Left ventricle myocardium superior (tissue), 1 donor: Measurements from ENCODE around the gene SSPN. TPM values are rescaled to one million over a fixed set of nuclear protein-coding genes. Genes with fewer than 3 reads are reported as not detected.
"Not testable (repeated sequence)": the region's sequence is repeated elsewhere in the genome, so short reads cannot be mapped to it uniquely, and the experiment has no call there.

Source experiments
- ATAC-seq: fragments of 200-7000 bp; cut with Tn5 transposase; one replicate; pipeline ENCODE4 v1.9.1; 2020; ENCODE audit warnings: mild to moderate bottlenecking, moderate library complexity
- DNase-seq: peaks from one replicate; pipeline ENCODE4 v3.0.0-alpha.2; 2020
- intact Hi-C: fragments of 100-400 bp; cut with micrococcal nuclease; formaldehyde crosslinking; loops from one replicate; pipeline ENCODE4 v1.11.0; 2022
- total RNA-seq: library from RNA; stranded (reverse); fragmentation: NEBNext Ultra II Directional; extraction: Animal tissue kit (Norgen Biotek cat#: 25700); gene quantifications from one replicate; pipeline ENCODE4 v1.2.1, GENCODE V29; 2021
- donor health status: DM: no; HTN: yes; CAD: no; lungs with severe emphysema.

SSPN gene
- total RNA-seq, 1 donor from 2014 or later: 56.4 TPM

DNA sequence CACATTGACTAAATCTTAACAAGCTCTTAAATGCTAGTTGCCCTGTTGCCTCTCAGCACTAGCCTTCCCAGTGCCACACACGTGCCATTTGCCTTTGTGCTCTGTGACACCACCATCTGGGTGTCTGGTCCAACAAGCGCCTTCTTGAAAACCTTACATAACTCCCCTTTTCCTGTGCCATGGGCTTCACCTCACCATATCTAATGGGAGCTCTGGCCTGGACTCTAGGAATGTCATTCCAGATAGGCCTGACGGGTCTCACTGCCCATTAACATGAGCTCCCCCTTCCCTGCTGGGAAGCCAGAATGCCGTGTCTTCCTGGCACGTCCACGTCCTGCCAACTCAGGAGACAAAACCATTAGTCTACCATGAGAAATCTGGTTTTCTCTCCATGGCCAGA lies 24.4 kb downstream of the SSPN start:
- intact Hi-C loops: no loop called here
- ATAC-seq: peak; percentile 45
- DNase-seq: no peak

DNA sequence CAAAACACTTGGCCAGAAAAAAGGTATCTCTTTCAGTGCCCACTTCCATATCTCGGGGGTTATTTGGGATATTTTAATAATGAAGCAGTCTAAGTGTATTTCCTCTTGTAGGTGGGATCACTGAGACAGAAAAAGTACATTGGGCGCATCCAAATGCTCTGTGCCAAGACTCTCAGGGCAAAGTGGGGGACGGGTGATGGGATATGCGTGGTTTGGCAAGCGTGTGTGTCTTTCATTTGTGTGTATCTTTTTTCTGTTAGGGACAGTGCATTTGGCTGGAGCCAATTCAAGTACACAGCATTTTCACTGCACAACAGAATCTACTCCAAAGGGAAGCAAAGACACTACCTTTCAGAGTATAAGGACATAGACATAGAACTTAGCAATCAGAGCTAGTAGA lies 29.3 kb downstream of the SSPN start:
- intact Hi-C loops: no loop called here
- ATAC-seq (no peak), DNase-seq (no peak)

DNA sequence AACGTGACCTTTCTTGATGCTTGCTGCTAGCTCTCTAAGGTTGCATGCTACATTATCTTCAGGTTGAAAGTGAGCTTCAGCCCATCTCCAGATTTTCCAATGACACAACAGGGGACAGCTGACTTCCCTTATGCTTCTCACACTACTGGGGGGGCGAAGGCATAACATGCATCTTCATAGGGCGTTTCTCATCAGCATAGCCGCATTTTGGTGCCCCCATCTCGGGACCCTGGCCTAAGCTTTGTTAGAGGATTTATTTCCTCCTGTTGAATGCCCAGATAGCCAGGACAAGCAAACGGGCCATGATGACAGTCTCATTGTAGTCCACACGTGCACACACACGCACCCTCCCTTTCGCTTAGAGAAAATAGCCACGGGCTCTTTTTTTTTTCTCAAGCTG lies 30.7 kb downstream of the SSPN start:
- DNase-seq (no peak), ATAC-seq (peak; percentile 28)
- intact Hi-C loops: no loop called here

DNA sequence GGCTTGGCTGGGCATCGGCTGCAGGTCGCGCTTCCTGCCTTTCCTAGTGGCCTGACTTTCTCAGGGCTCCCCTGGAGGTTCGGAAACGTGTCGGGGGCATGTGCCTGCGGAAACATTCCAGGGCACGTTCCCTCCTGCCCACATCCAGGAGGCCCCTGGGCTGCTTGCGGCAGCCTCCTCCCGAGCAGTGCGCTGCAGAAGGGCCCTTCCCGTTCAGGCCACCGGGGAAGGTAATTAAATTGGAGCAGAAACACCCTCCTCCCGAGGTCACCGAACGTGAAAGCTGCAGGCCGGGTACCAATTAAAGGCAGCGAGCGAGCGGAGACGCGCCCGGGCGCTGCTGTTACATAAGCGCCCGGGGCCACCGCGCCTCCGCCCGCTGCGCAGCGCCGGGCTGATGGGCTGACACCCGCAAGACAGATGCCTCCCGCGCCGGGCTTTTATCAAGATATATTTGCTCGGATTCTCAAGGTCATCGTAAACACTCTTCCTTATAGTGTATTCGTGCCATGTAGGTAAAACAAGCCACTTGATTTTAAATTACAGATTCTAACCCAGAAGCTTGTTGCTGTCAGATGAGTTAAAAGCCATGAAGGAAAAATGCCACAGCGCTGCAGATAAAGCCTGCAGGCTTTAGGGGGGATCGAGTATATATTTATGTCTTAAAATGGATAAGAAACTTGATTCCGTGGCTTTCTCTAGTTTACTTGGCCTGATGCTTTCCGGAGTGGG lies 31.4 kb downstream of the SSPN start:
- intact Hi-C loops: no loop called here
- DNase-seq (peak; percentile 67), ATAC-seq (peak; percentile 94)

DNA sequence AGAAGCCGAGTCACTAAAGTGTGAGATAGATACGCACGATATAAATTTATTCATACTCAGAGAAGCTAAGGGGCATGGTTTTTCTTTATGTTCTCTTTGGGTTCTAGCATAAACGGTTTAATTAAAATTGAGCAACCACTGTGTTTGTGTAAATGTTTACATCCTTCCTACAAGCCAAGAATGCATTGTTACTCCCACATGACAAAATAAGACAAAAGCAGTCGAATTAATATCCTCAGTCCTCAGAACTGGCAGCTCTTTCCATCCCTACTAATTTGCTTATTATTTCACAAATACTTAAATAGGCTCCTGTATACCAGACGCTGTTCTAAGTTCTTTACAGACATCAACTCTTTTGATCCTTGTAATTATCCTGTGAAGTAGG lies 32.0 kb downstream of the SSPN start:
- ATAC-seq: no peak
- no peak for DNase-seq
- intact Hi-C loops: no loop called here

DNA sequence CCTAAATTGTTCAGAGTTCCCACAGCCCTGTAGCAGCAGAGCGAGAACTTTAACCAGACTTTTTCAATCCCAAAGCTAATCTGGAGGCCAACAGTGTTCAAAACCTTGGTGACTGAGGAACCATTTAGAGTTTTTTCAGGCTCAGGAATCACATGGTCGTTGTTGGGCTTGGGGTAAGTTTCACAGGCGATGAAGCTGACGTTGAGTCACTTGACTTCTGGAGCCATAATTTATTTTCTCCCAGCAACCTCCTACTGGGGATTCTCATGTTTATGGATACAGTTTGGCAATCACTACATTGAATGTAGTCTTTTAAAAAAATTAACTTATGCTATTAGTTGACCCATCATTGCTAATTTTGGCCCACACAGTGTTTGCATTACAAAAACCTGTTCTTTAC lies 34.5 kb downstream of the SSPN start:
- no peak for DNase-seq
- no peak for ATAC-seq
- intact Hi-C loops: no loop called here

DNA sequence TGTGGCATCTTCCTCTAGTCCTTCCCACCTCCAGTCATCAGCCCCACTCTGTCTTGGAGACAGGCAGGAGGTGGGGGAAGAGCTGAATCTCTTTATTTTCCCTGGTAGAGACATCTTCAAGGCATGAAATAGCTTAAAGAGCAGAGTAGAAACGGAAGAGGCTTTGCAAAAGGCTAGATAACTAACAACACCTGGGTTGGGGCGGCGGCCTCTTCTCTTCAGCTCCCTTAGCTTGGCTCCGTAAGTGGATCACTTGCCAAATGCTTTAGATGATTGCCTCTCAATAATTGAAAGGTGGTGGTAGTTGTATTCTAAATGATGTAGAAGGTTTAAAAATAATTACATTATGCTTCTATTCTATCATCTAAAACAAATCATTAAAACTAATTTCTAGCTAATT lies 36.1 kb downstream of the SSPN start:
- intact Hi-C loops: no loop called here
- ATAC-seq (no peak), DNase-seq (no peak)

DNA sequence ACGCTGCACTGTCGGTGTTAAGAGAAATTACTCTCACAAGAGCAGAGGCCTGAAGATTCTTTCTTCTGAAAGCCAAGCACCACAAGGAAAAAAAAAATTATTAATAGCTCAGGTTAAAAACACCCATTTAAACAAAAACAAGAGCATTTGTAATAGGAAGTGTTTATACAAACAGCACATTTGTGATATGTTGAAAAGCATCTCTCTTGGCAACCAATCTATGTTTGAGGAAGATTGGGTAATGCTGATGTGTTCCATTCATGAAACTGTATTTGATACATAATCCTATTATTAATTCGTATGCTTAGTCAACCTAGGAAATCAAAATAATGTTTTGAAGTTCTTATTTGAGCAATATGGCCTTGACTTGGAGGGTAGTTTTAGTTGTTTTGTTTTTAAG lies 36.5 kb downstream of the SSPN start:
- ATAC-seq (no peak), DNase-seq (no peak)
- intact Hi-C loops: no loop called here

DNA sequence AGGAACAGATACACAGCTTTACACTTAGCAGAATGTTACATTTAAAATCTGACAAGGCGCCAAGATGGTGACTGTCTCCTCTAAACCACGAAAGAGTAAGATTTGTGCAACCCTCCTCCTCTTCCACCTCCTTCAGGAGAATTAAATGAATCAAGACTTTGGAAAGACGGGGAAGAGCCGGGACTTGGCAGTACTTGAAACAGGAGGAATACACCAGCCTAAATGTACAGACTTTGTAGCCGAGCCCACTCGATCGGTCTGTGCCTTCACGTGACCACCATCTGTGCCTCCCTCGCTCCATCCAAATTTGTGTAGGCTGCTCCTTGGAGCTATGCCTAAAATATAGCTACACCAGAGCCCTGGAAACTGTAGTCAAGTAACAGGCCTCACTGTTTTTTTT lies 38.3 kb downstream of the SSPN start:
- intact Hi-C loops: no loop called here
- no peak for DNase-seq
- no peak for ATAC-seq

DNA sequence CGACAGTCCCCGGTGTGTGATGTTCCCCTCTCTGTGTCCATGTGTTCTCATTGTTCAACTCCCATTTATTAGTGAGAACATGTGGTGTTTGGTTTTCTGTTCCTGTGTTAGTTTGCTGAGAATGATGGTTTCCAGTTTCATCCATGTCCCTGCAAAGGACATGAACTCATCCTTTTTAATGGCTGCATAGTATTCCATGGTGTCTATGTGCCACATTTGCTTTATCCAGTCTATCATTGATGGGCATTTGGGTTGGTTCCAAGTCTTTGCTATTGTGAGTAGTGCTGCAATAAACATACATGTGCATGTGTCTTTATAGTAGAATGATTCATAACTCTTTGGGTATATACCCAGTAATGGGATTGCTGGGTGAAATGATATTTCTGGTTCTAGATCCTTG lies 40.1 kb downstream of the SSPN start:
- DNase-seq, intact Hi-C loops, ATAC-seq: not testable (repeated sequence)

DNA sequence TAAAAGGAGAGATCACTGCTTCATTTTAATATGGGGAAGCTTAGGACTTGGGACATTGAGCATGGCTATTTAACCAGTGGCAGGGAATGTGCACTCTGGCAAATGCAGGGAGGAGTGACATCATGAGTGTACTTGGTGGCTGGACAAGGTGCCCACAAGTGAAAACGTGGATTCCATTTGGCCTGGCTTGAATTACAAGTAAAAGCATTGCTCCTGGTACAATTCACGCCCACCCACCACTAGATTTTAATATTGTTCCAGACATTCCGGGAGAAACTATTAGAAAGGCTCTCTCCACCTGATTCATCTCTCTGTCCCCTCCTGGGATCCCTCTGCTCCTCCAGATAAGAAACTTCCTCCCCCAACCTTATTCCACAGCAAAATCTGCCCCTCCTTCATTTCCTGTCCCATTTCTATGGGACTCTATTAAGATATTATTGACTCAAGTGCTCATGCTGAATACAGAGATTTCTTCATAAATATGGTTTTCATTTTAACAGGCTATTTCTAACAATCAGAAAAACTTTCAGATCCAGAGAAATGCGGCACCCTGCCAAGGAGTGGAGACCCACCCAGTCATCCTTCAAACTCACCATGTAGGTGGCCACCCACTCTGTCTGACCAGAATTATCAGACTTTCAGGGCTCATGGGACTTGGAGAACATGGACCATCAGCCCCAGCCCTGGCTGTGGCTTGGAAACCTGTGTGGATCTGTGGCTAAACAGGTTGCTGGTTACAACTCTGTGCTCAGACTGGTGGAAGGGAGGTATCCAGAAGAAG lies 43.2 kb downstream of the SSPN start:
- intact Hi-C loops: no loop called here
- DNase-seq: peak; percentile 36
- ATAC-seq: peak; percentile 52

DNA sequence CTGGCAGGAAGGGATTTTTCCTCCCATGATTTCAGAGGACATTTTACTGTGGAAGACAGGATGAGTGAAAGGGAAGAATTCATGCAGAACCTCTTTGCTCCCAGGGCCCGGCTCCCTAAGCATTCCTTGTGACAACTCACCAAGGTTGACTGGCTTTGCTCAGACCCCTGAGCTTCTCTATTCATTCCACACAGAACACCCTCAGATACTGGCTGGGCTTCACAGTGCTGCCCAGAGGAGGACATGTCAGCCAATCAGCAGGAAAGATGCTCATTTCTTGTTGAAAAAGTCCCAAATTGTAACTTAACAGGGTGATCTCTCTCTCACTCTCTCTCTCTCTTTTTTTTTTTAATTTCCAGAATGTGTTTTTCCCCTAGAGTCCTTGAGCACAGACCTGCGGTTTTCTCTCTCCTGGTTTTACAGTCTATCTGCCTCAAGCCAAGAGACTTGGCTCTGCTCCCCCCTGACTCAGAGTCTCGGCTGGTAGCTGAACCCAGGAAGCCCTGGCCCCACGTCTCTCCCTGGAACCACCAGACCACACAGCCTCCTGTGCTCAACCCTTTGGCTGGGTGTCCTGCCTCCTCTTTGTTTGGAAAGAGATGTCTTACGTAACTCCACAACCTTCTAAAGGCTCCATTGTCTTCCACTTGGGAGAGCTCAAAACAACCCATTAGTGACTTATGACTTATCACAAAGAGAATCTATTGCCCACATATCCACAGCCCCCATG lies 43.9 kb downstream of the SSPN start:
- ATAC-seq: peak; percentile 95
- intact Hi-C loops: no loop called here
- peak; percentile 73 for DNase-seq

DNA sequence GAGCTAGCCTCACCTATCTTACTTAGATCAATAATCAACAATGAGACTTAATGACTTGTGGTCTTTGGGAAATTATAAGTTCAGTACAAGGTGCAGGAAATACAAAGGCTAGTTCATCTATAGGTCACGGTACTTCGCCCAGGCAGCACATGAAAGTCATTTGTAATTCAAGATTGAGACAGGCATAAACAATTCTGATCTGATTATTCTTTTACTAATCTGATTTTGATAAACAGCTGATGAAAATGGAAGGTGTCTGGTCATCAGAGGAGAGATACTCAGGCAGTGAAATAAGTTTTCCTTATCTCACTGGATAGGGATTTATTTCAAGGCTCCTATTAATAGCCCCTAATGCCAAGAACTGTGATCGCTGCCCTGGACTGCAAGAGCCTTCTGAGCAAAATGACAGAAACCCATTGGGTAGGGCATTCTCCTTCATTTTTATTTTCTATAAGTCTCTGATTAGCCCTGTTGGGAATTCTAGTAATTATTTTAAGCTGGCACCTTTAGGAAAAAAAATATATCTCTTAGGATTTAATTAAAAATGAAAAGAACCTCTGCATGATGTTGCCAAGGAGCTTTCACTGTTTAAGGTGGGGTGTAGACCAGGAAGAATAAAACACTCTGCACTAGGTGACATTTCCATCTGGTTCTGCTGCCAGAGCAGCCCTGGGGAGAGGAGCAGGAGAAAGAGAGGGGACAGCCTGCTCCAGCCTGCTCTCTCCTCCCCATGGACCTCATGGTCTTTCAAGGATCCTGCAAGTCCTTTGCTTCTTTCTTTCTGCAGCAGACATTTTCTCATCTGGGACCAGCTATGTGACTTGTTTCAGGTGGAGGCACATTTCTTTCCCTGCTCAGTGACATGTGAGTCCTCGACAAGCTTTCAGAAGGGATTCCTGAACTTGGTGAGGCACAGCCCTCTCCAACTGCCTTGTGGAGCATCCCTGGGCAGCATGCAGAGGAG lies 44.8 kb downstream of the SSPN start:
- no peak for ATAC-seq
- no peak for DNase-seq
- intact Hi-C loops: no loop called here

DNA sequence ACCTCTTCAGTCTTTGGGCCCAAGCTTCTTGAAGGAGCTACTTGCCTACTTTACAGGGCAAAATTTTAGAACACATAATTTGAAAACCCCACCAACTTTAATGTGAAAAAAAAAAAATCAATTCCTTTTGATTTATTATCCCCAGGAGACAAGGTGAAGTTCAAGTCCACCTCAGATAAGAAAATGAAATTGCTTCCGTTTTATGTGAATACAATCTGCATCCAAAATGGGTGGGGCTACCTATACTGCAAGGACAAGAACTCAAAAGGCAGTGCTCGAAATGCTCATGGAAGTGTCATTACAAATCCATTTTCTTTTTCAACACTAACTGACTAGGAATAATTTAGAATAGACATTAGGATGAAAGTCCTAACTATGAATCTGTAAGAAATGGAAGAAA lies 45.7 kb downstream of the SSPN start:
- intact Hi-C loops: no loop called here
- no peak for ATAC-seq
- DNase-seq: no peak

DNA sequence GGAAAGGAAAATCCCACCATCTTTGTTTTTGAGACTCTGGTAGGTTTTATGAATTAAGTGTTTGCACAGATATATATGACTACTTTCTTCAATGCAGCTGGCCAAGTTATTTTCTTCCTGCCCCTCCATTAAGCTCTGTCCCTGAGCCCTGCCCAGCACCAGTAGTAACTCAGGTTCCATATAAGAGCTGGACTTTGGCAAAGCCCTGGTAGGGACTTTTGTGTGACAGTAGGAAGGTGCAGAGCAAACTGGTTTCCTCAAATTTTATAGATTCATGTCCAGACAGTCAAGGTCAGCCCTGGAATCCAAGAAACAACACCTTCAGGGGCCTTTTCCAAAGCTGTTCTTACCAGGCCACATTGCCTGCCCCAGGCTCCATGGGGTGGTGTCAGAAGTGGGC lies 47.3 kb downstream of the SSPN start:
- ATAC-seq (no peak), DNase-seq (no peak)
- intact Hi-C loops: no loop called here

DNA sequence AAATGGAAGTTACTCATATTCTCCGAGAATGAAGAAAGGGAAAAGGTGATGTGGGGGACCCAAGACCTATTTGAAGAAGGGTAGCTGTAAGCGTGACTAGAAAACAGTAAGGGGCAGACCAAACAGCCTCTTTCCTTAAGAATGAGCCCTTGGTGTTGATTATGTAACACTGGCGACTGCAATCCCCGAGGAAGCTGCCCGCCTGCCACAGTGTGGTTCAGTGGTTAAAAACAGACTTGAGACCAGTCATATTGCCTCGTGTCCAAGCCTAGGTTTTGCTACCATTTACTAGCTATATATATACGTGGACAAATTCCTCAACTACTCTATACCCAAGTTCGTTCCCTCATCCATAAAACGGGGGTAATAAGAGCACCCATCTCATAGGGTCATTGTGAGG lies 49.1 kb downstream of the SSPN start:
- intact Hi-C loops: no loop called here
- ATAC-seq (no peak), DNase-seq (no peak)

DNA sequence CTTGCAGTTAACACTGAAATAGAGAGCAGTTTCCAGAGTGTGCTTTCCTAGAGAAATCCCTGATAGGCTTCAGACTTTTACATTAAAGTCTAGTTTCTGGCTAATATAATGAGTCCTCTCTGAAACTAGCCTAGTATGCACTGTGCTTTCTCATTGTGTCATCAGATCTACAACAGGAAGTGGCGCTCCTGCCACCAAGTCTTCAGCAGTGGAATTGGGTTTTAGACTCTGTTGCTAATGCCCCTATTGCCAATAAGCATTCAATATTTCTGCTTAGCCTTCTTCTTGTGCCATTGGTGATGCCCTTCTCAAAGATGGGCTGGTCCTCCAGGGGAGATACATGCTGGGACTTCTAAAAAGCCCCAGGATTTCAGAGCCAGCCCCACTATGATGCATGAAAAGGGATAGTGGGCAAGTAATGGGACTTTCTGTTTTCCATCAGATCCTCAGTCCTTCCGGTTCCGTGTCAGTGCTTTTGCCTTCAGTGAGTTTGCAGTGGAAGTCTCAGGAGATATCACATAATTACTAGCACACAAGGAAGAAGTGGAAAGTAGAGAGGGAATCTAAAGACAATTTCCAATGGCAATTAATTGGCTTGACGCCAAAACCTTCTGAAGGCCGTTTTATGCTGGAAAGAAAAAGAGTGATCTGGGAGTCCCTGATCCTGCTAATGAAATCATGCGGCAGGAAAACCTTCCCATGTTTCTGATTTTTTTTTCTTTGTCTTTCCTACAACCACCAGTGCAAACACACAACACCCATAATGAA lies 50.0 kb downstream of the SSPN start:
- ATAC-seq: no peak
- intact Hi-C loops: no loop called here
- no peak for DNase-seq

DNA sequence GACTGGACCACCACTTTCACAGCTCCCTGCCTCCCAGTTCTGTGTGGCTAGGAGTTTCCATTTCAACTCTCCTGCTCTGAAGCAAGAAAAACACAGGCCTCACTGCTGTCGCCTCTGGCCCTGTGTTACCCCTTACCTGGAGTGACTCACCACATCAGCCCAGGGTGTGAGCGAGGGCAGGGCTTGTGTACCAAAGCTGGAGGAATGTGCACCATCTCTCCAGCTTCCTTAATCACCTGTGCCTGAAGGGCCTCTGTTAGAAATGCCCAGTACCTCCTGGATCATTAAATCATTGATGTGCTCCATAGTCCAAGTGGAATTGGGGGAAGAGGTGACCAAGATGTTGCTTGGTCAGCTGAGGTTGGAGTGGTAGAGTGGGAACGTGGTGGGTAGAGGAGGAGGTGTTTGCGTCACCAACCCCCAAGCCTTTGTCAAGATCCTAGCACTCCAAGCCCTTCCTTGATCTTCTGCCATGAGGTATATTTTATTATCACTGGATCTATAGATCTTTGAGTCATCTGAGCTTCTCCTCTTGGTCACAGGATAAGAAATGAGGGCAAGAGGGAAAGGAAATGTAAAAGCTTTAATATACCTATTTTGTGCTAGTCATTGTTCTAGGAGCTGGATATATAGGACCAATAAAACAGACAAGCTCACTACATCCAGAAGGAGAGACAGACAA lies 51.3 kb downstream of the SSPN start:
- ATAC-seq (no peak), DNase-seq (no peak)
- intact Hi-C loops: no loop called here
